Peyer's patch (tissue), 4 donors: ENCODE data around the gene NR1H4.

Source experiments
- CTCF ChIP-seq, 6 experiments: fragments of 450-650 bp in 4 of 6; fragments of 200-600 bp in 2 of 6; sonication (generic) in 1 of 6; IDR thresholded peaks; one replicate each; pipeline ENCODE4 v1.5.1; 2017 to 2019; ENCODE audit warnings: antibody characterized with exemption in 6 of 6, mild to moderate bottlenecking in 3 of 6, moderate library complexity in 1 of 6
- POLR2A ChIP-seq, 2 donors: fragments of 450-650 bp; IDR thresholded peaks; one replicate each; pipeline ENCODE4 v1.5.1; 2017; ENCODE audit warnings: antibody characterized with exemption in 2 of 2, mild to moderate bottlenecking in 2 of 2, moderate library complexity in 2 of 2

DNA sequence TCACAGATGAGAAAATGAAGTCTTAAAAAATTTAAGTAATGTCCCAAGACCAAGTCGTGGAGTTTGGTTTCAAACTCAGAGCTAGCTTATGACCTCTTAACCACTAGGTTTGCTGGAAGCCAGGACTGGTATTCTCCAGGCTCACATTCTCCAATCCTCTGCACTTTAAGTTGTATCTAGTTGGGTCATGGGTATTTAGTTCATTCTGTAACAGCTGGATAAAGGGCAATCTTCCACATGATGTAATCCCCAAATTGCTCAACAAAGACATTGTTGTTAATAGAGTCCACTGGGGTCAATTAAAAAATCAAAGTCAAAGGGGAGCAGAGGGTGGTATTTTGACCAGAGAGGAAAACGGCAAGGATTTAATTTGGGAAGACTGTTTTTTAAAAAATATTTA lies 82.1 kb downstream of the NR1H4 start:
- TF ChIP-seq POLR2A (IDR thresholded peaks at IDR 0.05) (no peak), CTCF (IDR thresholded peaks at IDR 0.05) (no peak)
